Natural killer cell (primary cell): ENCODE data around the gene GGT5. TPM values are rescaled to one million over a fixed set of nuclear protein-coding genes. Genes with fewer than 3 reads are reported as not detected.

Experiments used
- ATAC-seq, 3 donors: fragments of 150-1000 bp in 2 of 3; fragments of 200-7000 bp in 1 of 3; cut with Tn5 transposase; 1 replicate in 1 of 3; 2 replicates in 2 of 3; pipeline ENCODE4 v1.10.0; 2021; ENCODE audit warnings: mild to moderate bottlenecking in 2 of 3, moderate library complexity in 2 of 3
- DNase-seq, 2 donors: peaks; one replicate each; pipeline versions ENCODE4 v3.0.0 to v3.0.0-alpha.2; 2013 to 2021; ENCODE audit warnings: mixed read lengths in 1 of 2
- H3K27ac ChIP-seq: one replicate; pipeline ENCODE4 v1.5.1; 2013; ENCODE audit warnings: mild to moderate bottlenecking, low read length
- H3K27me3 ChIP-seq: one replicate; pipeline ENCODE4 v1.6.1; 2013; ENCODE audit warnings: low read length; ENCODE audit not compliant: control insufficient read depth, insufficient read depth
- H3K36me3 ChIP-seq: one replicate; pipeline ENCODE4 v1.6.1; 2013; ENCODE audit warnings: low read length; ENCODE audit not compliant: control insufficient read depth, insufficient read depth
- H3K4me1 ChIP-seq: one replicate; pipeline ENCODE4 v1.6.1; 2013; ENCODE audit warnings: low read length; ENCODE audit not compliant: control insufficient read depth, insufficient read depth
- H3K4me3 ChIP-seq: one replicate; pipeline ENCODE4 v1.5.1; 2013; ENCODE audit warnings: low read length
- H3K9me3 ChIP-seq: one replicate; pipeline ENCODE4 v1.6.1; 2013; ENCODE audit warnings: low read length; ENCODE audit not compliant: control insufficient read depth, insufficient read depth
- H3K27ac Mint-ChIP-seq, 2 donors: one replicate each; pipeline ENCODE4 v1.8.0; 2022; ENCODE audit warnings: mild to moderate bottlenecking in 2 of 2, mixed read lengths in 2 of 2, moderate library complexity in 1 of 2
- H3K27me3 Mint-ChIP-seq, 2 donors: one replicate each; pipeline ENCODE4 v1.8.0; 2022; ENCODE audit warnings: low read depth in 2 of 2, mixed read lengths in 2 of 2
- H3K36me3 Mint-ChIP-seq: one replicate; pipeline ENCODE4 v1.8.0; 2022; ENCODE audit warnings: mixed read lengths
- H3K4me1 Mint-ChIP-seq, 2 donors: one replicate each; pipeline ENCODE4 v1.8.0; 2022; ENCODE audit warnings: mixed read lengths in 2 of 2
- H3K4me3 Mint-ChIP-seq: one replicate; pipeline ENCODE4 v1.8.0; 2022; ENCODE audit warnings: mild to moderate bottlenecking, moderate library complexity, mixed read lengths
- H3K9me3 Mint-ChIP-seq, 2 donors: one replicate each; pipeline ENCODE4 v1.8.0; 2022; ENCODE audit warnings: mixed read lengths in 2 of 2
- CTCF ChIP-seq: fragments of 200-600 bp; IDR thresholded peaks from one replicate; pipeline ENCODE4 v1.8.0; 2022; ENCODE audit warnings: antibody characterized with exemption
- WGBS: methylation state at CpG from one replicate; pipeline ENCODE4 v1.1.7; 2013; ENCODE audit warnings: missing lambda C conversion rate; ENCODE audit not compliant: insufficient coverage; 5-methylcytosine and 5-hydroxymethylcytosine counted together
- intact Hi-C: fragments of 100-400 bp; cut with micrococcal nuclease; formaldehyde crosslinking; loops from one replicate; pipeline ENCODE4 v1.14.2; 2022
- total RNA-seq, 4 donors: library from RNA; stranded (reverse); fragments of 120-200 nt in 1 of 4; gene quantifications; one replicate each; pipeline versions ENCODE4 v1.2.3 to v1.2.4, GENCODE V29; 2013 to 2022

GGT5 gene
- total RNA-seq, 3 donors from 2014 or later (not counting 1 experiment from before 2014, with no cell fraction given), result not detected

GRCh38 chr22:24225044-24225601, 19.8 kb downstream of the GGT5 start:
- Histone ChIP-seq H3K4me3 (no peak overlapping the region), H3K9me3 (peaks cover 5% of the 10 kb centered on the region), H3K4me1 (no peaks in the 10 kb centered on the region), H3K36me3 (no peaks in the 10 kb centered on the region), H3K27ac (no peak overlapping the region), H3K27me3 (no peaks in the 10 kb centered on the region)
- intact Hi-C loops, result no loop called here
- DNase-seq (no peak), ATAC-seq (no peak)
- no peak overlapping the region for H3K27ac Mint-ChIP-seq
- no peaks in the 10 kb centered on the region for H3K4me1 Mint-ChIP-seq
- TF ChIP-seq CTCF, result no peak
- no peaks in the 10 kb centered on the region for H3K9me3 Mint-ChIP-seq
- H3K27me3 Mint-ChIP-seq, result no peaks in the 10 kb centered on the region
- 90% methylated on average over 14 of the region's 14 CpGs for WGBS
- H3K4me3 Mint-ChIP-seq, result no peak overlapping the region
- no peaks in the 10 kb centered on the region for H3K36me3 Mint-ChIP-seq

GRCh38 chr22:24224468-24224867, 20.4 kb downstream of the GGT5 start:
- TF ChIP-seq CTCF, result no peak
- WGBS, result no CpG with 5 or more reads among the region's 1 CpG
- H3K4me1 ChIP-seq, result no peaks in the 10 kb centered on the region
- ATAC-seq, result no peak
- Mint-ChIP-seq H3K9me3 (no peaks in the 10 kb centered on the region), H3K27me3 (no peaks in the 10 kb centered on the region), H3K4me3 (no peak overlapping the region), H3K4me1 (no peaks in the 10 kb centered on the region), H3K36me3 (no peaks in the 10 kb centered on the region), H3K27ac (no peak overlapping the region)
- peaks cover 5% of the 10 kb centered on the region for H3K9me3 ChIP-seq
- H3K27me3 ChIP-seq, result no peaks in the 10 kb centered on the region
- intact Hi-C loops, result no loop called here
- no peak for DNase-seq
- no peak overlapping the region for H3K4me3 ChIP-seq
- H3K27ac ChIP-seq, result no peak overlapping the region
- H3K36me3 ChIP-seq, result no peaks in the 10 kb centered on the region

GRCh38 chr22:24219750-24220149, 25.1 kb downstream of the GGT5 start:
- no peaks in the 10 kb centered on the region for H3K36me3 ChIP-seq
- no peaks in the 10 kb centered on the region for H3K4me1 ChIP-seq
- H3K9me3 ChIP-seq, result peaks cover 3% of the 10 kb centered on the region
- no peak overlapping the region for H3K4me3 Mint-ChIP-seq
- H3K4me3 ChIP-seq, result no peak overlapping the region
- H3K27me3 Mint-ChIP-seq, result no peaks in the 10 kb centered on the region
- H3K27me3 ChIP-seq, result no peaks in the 10 kb centered on the region
- no peak overlapping the region for H3K27ac Mint-ChIP-seq
- intact Hi-C loops, result no loop called here
- no peak for DNase-seq
- TF ChIP-seq CTCF, result no peak
- no peak for ATAC-seq
- H3K27ac ChIP-seq, result no peak overlapping the region
- H3K36me3 Mint-ChIP-seq, result no peaks in the 10 kb centered on the region
- H3K4me1 Mint-ChIP-seq, result no peaks in the 10 kb centered on the region
- H3K9me3 Mint-ChIP-seq, result no peaks in the 10 kb centered on the region
- 88% methylated on average over 8 of the region's 9 CpGs for WGBS

- Histone ChIP-seq H3K4me3 (no peak overlapping the region), H3K9me3 (no peaks in the 10 kb centered on the region), H3K4me1 (no peaks in the 10 kb centered on the region), H3K27ac (no peak overlapping the region), H3K27me3 (no peaks in the 10 kb centered on the region), H3K36me3 (no peaks in the 10 kb centered on the region)
- WGBS, result 88% methylated on average over 3 of the region's 3 CpGs
- intact Hi-C loops, result no loop called here
- no peaks in the 10 kb centered on the region for H3K27me3 Mint-ChIP-seq
- DNase-seq, result no peak
- no peaks in the 10 kb centered on the region for H3K4me1 Mint-ChIP-seq
- TF ChIP-seq CTCF, result no peak
- no peak overlapping the region for H3K4me3 Mint-ChIP-seq
- H3K36me3 Mint-ChIP-seq, result no peaks in the 10 kb centered on the region
- no peaks in the 10 kb centered on the region for H3K9me3 Mint-ChIP-seq
- no peak overlapping the region for H3K27ac Mint-ChIP-seq
- ATAC-seq, result no peak
These were observed 27.5 kb downstream of the GGT5 start for GRCh38 chr22:24217384-24217783.
